Measurements from ENCODE around the gene CFI.

CFI gene

DNA sequence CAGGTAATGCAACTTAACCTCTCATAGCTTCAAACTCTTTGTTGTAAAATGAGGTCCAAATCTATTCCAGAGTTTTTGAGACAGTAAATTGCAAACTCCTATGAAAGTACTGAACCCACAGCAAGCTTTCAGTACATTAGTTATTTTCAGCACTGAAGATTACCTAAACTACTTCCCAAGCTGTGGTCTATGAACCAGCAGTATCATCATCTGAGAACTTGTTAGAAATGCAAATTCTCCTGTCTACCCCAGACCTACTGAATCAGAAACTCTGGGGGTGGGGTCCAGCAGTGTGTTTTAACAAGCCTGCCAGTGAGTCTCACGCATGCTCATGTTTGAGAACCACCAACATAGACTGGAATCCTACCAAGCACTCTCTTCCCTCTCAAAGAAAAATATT, 92.8 kb downstream of the CFI start:
- Histone ChIP-seq H3K9me3 (ENCODE audit: insufficient read depth, low read length) (no peaks in the 10 kb centered on the region), H4K20me1 (ENCODE audit: low read depth, low read length) (no peaks in the 10 kb centered on the region), H3F3A (ENCODE audit: insufficient read depth) (peaks cover 3% of the 10 kb centered on the region; the same call in 1 of the 2 replicates), H3K9ac (ENCODE audit: low read length) (no peak overlapping the region), H3K4me3 (ENCODE audit: insufficient read depth, low read length, poor library complexity, severe bottlenecking) (no peak overlapping the region), H3K4me2 (ENCODE audit: low read depth, low read length, poor library complexity, severe bottlenecking) (no peak overlapping the region), H3K27me3 (ENCODE audit: low read length) (no peaks in the 10 kb centered on the region), H3K9me2 (replicated peaks; ENCODE audit: insufficient read depth, low read length) (no peaks in the 10 kb centered on the region), H3K27ac (ENCODE audit: low read depth, low read length) (no peak overlapping the region), H3K36me3 (ENCODE audit: low read length) (no peaks in the 10 kb centered on the region), H2AFZ (ENCODE audit: low read depth, low read length, severe bottlenecking) (no peak overlapping the region), H3K79me2 (ENCODE audit: insufficient read depth, low read length) (no peaks in the 10 kb centered on the region)
- no peak for TF ChIP-seq EZH2phosphoT487 (conservative IDR thresholded peaks at IDR 0.05; ENCODE audit: low read length)
- TF ChIP-seq, protein P1, sequence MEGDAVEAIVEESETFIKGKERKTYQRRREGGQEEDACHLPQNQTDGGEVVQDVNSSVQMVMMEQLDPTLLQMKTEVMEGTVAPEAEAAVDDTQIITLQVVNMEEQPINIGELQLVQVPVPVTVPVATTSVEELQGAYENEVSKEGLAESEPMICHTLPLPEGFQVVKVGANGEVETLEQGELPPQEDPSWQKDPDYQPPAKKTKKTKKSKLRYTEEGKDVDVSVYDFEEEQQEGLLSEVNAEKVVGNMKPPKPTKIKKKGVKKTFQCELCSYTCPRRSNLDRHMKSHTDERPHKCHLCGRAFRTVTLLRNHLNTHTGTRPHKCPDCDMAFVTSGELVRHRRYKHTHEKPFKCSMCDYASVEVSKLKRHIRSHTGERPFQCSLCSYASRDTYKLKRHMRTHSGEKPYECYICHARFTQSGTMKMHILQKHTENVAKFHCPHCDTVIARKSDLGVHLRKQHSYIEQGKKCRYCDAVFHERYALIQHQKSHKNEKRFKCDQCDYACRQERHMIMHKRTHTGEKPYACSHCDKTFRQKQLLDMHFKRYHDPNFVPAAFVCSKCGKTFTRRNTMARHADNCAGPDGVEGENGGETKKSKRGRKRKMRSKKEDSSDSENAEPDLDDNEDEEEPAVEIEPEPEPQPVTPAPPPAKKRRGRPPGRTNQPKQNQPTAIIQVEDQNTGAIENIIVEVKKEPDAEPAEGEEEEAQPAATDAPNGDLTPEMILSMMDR (IDR thresholded peaks at IDR 0.05; ENCODE audit: insufficient read depth, low read length, poor library complexity, severe bottlenecking), result no peak

DNA sequence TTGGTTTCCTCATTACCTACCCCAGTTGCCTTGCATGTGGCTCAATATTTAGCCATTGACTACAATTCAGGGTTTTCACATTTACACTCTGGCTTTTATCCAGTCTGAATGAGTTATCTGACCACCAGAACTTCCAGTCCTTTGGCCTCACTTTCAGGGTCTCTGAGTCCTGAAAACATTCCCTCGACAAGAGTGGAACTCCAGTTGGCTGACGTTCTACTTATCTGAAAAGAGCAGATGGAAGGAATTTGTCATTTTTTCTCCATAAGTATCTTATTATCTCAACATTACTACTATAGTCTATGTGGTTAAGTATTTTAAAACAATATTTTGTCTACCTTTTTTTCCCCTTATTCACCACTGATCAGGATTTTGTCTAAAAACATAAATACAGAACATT, 93.4 kb downstream of the CFI start:
- Histone ChIP-seq H3K27ac (ENCODE audit: low read depth, low read length) (no peak overlapping the region), H3K36me3 (ENCODE audit: low read length) (no peaks in the 10 kb centered on the region), H3K4me3 (ENCODE audit: insufficient read depth, low read length, poor library complexity, severe bottlenecking) (no peak overlapping the region), H3K9ac (ENCODE audit: low read length) (no peak overlapping the region), H3K4me2 (ENCODE audit: low read depth, low read length, poor library complexity, severe bottlenecking) (no peak overlapping the region), H4K20me1 (ENCODE audit: low read depth, low read length) (no peaks in the 10 kb centered on the region), H3F3A (ENCODE audit: insufficient read depth) (peaks cover 7% of the 10 kb centered on the region; the same call in 1 of the 2 replicates), H3K79me2 (ENCODE audit: insufficient read depth, low read length) (no peaks in the 10 kb centered on the region), H3K9me2 (replicated peaks; ENCODE audit: insufficient read depth, low read length) (no peaks in the 10 kb centered on the region), H2AFZ (ENCODE audit: low read depth, low read length, severe bottlenecking) (no peak overlapping the region), H3K9me3 (ENCODE audit: insufficient read depth, low read length) (no peaks in the 10 kb centered on the region), H3K27me3 (ENCODE audit: low read length) (no peaks in the 10 kb centered on the region)
- TF ChIP-seq, protein P1 (IDR thresholded peaks at IDR 0.05; ENCODE audit: insufficient read depth, low read length, poor library complexity, severe bottlenecking), result no peak
- TF ChIP-seq EZH2phosphoT487 (conservative IDR thresholded peaks at IDR 0.05; ENCODE audit: low read length), result no peak

DNA sequence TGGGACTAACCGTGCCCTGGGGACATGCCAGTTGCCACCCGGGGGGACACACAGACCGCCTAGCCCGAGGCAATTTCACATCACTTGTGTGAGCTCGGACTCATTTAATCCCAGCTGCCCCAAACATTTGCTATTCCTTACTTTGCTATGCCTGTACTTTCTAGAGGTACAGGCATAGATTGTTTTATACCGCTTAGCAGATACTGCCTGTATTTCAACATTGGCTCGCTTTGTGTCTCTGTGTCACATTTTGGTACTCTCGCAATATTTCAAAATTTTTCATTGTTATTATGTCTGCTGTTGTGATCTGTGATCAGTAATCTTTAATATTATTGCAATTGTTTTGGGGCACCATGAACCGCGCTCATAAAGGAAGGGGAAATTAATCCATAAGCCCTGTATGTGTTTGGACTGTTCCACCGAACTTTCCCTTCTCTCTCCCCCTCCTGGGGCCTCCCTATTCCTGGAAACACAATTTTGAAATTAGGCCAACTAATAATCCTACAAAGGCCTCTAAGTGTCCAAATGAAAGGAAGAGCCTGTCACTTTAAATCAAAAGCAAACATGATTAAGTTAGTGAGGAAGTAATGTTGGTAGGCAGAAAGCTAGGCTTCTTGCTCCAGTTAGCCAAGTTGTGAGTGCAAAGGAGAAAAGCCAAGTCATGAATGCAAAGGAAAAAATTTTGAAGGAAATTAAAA, 98.0 kb downstream of the CFI start:
- H3K4me3 ChIP-seq (ENCODE audit: insufficient read depth, low read length, poor library complexity, severe bottlenecking), result peak overlapping the region; percentile 74
- H3F3A ChIP-seq (ENCODE audit: insufficient read depth), result peaks cover 7% of the 10 kb centered on the region; the same call in 1 of the 2 replicates
- H3K4me2 ChIP-seq (ENCODE audit: low read depth, low read length, poor library complexity, severe bottlenecking), result peak overlapping the region; percentile 66
- peak overlapping the region; percentile 87 for H2AFZ ChIP-seq (ENCODE audit: low read depth, low read length, severe bottlenecking)
- H3K27me3 ChIP-seq (ENCODE audit: low read length), result no peaks in the 10 kb centered on the region
- H3K27ac ChIP-seq (ENCODE audit: low read depth, low read length), result no peak overlapping the region
- no peaks in the 10 kb centered on the region for H3K9me2 ChIP-seq (replicated peaks; ENCODE audit: insufficient read depth, low read length)
- no peaks in the 10 kb centered on the region for H3K9me3 ChIP-seq (ENCODE audit: insufficient read depth, low read length)
- H3K9ac ChIP-seq (ENCODE audit: low read length), result peak overlapping the region; percentile 64
- no peaks in the 10 kb centered on the region for H3K36me3 ChIP-seq (ENCODE audit: low read length)
- no peaks in the 10 kb centered on the region for H4K20me1 ChIP-seq (ENCODE audit: low read depth, low read length)
- no peaks in the 10 kb centered on the region for H3K79me2 ChIP-seq (ENCODE audit: insufficient read depth, low read length)
- TF ChIP-seq EZH2phosphoT487 (conservative IDR thresholded peaks at IDR 0.05; ENCODE audit: low read length), result no peak
- TF ChIP-seq, protein P1 (IDR thresholded peaks at IDR 0.05; ENCODE audit: insufficient read depth, low read length, poor library complexity, severe bottlenecking), result no peak
